Mesenchymal stem cell (in vitro differentiated cells and primary cell): Measurements from ENCODE around the gene LRSAM1.

Experiments used
- DNase-seq: peaks from one replicate; pipeline ENCODE4 v3.0.0-alpha.2; 2013
- H2AFZ ChIP-seq: one replicate; pipeline ENCODE4 v1.6.1; 2013; ENCODE audit warnings: low read depth, mild to moderate bottlenecking, control low read depth, inconsistent platforms, low read length, moderate library complexity
- H2AK5ac ChIP-seq: 2 replicates; pipeline ENCODE4 v1.6.1; 2013; ENCODE audit warnings: low read length, moderate library complexity, mild to moderate bottlenecking, inconsistent platforms; ENCODE audit not compliant: severe bottlenecking
- H2BK120ac ChIP-seq: one replicate; pipeline ENCODE4 v1.6.1; 2013; ENCODE audit warnings: low read depth, mild to moderate bottlenecking, inconsistent platforms, low read length, moderate library complexity
- H2BK12ac ChIP-seq, 2 experiments: one replicate each; pipeline ENCODE4 v1.6.1; 2013; ENCODE audit warnings: inconsistent platforms in 2 of 2, low read length in 2 of 2, mild to moderate bottlenecking in 2 of 2, moderate library complexity in 2 of 2, control low read depth in 1 of 2
- H2BK15ac ChIP-seq: one replicate; pipeline ENCODE4 v1.6.1; 2013; ENCODE audit warnings: mild to moderate bottlenecking, low read depth, inconsistent platforms; ENCODE audit not compliant: poor library complexity, severe bottlenecking
- H2BK5ac ChIP-seq: 2 replicates; pipeline ENCODE4 v1.6.1; 2013; ENCODE audit warnings: low read depth, mild to moderate bottlenecking, low read length, control low read depth, inconsistent platforms; ENCODE audit not compliant: poor library complexity, severe bottlenecking
- H3K14ac ChIP-seq, 2 experiments: one replicate each; pipeline ENCODE4 v1.6.1; 2013; ENCODE audit warnings: inconsistent platforms in 2 of 2, low read length in 2 of 2, control low read depth in 1 of 2, mild to moderate bottlenecking in 1 of 2, moderate library complexity in 1 of 2
- H3K18ac ChIP-seq, 2 experiments: one replicate each; pipeline ENCODE4 v1.6.1; 2013; ENCODE audit warnings: inconsistent platforms in 2 of 2, low read length in 2 of 2, control low read depth in 1 of 2, low read depth in 1 of 2, mild to moderate bottlenecking in 1 of 2
- H3K23ac ChIP-seq, 2 experiments: one replicate each; pipeline ENCODE4 v1.6.1; 2013; ENCODE audit warnings: inconsistent platforms in 2 of 2, low read length in 2 of 2, mild to moderate bottlenecking in 2 of 2, moderate library complexity in 2 of 2, control low read depth in 1 of 2
- H3K27ac ChIP-seq: 2 replicates; pipeline ENCODE4 v1.5.1; 2013; ENCODE audit warnings: mild to moderate bottlenecking, moderate library complexity, low read length, control low read depth, inconsistent platforms; ENCODE audit not compliant: poor library complexity, severe bottlenecking
- H3K27me3 ChIP-seq, 2 experiments: 2 replicates each; pipeline versions ENCODE4 v1.6.1 to v1.7.0; 2013; ENCODE audit warnings: low read length in 2 of 2, mild to moderate bottlenecking in 2 of 2, moderate library complexity in 2 of 2, control low read depth in 1 of 2, inconsistent platforms in 1 of 2; ENCODE audit not compliant: control insufficient read depth in 1 of 2, insufficient read depth in 1 of 2
- H3K36me3 ChIP-seq, 2 experiments: 2 replicates each; pipeline versions ENCODE4 v1.6.1 to v1.7.0; 2013; ENCODE audit warnings: low read length in 2 of 2, control low read depth in 1 of 2, inconsistent platforms in 1 of 2, low read depth in 1 of 2, mild to moderate bottlenecking in 1 of 2; ENCODE audit not compliant: insufficient read depth in 2 of 2, control insufficient read depth in 1 of 2
- H3K4ac ChIP-seq, 2 experiments: one replicate each; pipeline ENCODE4 v1.6.1; 2013; ENCODE audit warnings: inconsistent platforms in 2 of 2, low read length in 2 of 2, mild to moderate bottlenecking in 2 of 2, moderate library complexity in 2 of 2, control low read depth in 1 of 2, low read depth in 1 of 2
- H3K4me1 ChIP-seq: 2 replicates; pipeline ENCODE4 v1.6.1; 2013; ENCODE audit warnings: low read depth, low read length, control low read depth; ENCODE audit not compliant: control insufficient read depth, insufficient read depth
- H3K4me2 ChIP-seq: 2 replicates; pipeline ENCODE4 v1.6.1; 2013; ENCODE audit warnings: low read length, mild to moderate bottlenecking, inconsistent platforms; ENCODE audit not compliant: poor library complexity, severe bottlenecking
- H3K4me3 ChIP-seq, 2 experiments: 2 replicates each; pipeline versions ENCODE4 v1.5.1 to v1.7.0; 2013; ENCODE audit warnings: low read length in 2 of 2, mild to moderate bottlenecking in 2 of 2, control low read depth in 1 of 2, low read depth in 1 of 2; ENCODE audit not compliant: insufficient read depth in 1 of 2
- H3K79me1 ChIP-seq: replicated peaks from 2 replicates; pipeline ENCODE4 v1.6.1; 2013; ENCODE audit warnings: mild to moderate bottlenecking, control low read depth, low read length, inconsistent platforms; ENCODE audit not compliant: poor library complexity, severe bottlenecking
- H3K9ac ChIP-seq: 2 replicates; pipeline ENCODE4 v1.7.0; 2013; ENCODE audit warnings: mild to moderate bottlenecking, low read length, moderate library complexity
- H3K9me3 ChIP-seq: 2 replicates; pipeline ENCODE4 v1.7.0; 2013; ENCODE audit warnings: mild to moderate bottlenecking, low read length; ENCODE audit not compliant: control insufficient read depth
- H4K8ac ChIP-seq: one replicate; pipeline ENCODE4 v1.6.1; 2013; ENCODE audit warnings: inconsistent platforms, mild to moderate bottlenecking, low read length, moderate library complexity
- H4K91ac ChIP-seq: one replicate; pipeline ENCODE4 v1.6.1; 2013; ENCODE audit warnings: mild to moderate bottlenecking, low read length, inconsistent platforms
- WGBS: methylation state at CpG from one replicate; pipeline ENCODE4 v1.1.7; 2013; ENCODE audit warnings: mixed read lengths; 5-methylcytosine and 5-hydroxymethylcytosine counted together

Gene LRSAM1

DNA sequence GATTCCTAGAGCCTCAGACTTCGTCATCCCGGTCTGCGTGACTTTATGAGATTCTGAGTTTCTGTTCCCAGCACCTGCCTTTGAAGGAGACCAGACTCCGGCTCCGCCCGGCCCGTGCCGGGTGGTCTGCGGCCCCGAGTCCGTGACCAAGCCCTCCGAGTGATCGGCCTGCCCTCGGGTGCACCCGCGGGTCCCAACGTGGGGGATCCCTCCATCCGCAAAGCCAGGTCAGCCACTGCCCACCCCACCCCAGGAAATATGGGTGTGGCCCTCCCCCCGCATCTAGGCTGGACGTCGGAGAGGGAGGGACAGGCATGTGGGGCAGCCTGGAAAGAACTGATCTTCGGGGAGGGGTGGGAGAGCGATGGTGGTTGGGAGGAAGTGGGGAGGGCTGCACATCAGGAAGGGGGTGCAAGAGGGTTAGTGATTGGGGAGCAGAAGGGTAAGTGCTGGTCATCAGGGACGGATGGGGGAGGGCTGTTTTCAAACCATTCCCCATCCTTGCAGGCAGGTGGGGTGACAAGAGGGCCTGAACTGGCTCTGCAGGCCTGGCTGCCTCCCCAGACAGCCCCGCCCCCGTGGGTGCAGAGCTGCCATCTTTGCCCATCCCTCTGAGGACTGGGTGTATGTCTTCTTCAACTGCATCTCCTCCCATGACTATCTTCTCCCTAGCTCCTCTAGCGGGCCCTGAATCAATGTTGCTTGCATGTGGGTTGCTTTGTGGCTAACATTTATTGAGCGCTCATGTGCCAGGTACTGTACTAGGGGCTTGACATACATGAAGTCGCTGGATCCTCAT is 747 bp downstream of the LRSAM1 start:
- Histone ChIP-seq H3K79me1 (peaks cover 15% of the 10 kb centered on the region), H3K9ac (peak overlapping the region; percentile 97), H3K4ac (peak overlapping the region in 1 of 2 experiments; percentile 85), H2BK5ac (no peak overlapping the region), H2BK120ac (no peak overlapping the region), H3K4me1 (peaks cover 14% of the 10 kb centered on the region), H2AFZ (peak overlapping the region; percentile 46), H4K91ac (peak overlapping the region; percentile 70), H4K8ac (peak overlapping the region; percentile 7), H2BK15ac (peak overlapping the region; percentile 64), H3K18ac (peak overlapping the region; percentile 40 to 67), H2BK12ac (peak overlapping the region in 1 of 2 experiments; percentile 60), H3K9me3 (no peaks in the 10 kb centered on the region), H3K4me2 (peak overlapping the region; percentile 87), H3K27ac (peak overlapping the region; percentile 85), H3K4me3 (peak overlapping the region; percentile 76 to 94), H2AK5ac (no peak overlapping the region), H3K36me3 (peaks cover 50 to 55% of the 10 kb centered on the region in 2 experiments), H3K14ac (peak overlapping the region in 1 of 2 experiments; percentile 23), H3K23ac (peak overlapping the region in 1 of 2 experiments; percentile 47), H3K27me3 (no peaks in the 10 kb centered on the region)
- WGBS: 13% methylated on average over 27 of the region's 29 CpGs
- DNase-seq: peak; percentile 80

DNA sequence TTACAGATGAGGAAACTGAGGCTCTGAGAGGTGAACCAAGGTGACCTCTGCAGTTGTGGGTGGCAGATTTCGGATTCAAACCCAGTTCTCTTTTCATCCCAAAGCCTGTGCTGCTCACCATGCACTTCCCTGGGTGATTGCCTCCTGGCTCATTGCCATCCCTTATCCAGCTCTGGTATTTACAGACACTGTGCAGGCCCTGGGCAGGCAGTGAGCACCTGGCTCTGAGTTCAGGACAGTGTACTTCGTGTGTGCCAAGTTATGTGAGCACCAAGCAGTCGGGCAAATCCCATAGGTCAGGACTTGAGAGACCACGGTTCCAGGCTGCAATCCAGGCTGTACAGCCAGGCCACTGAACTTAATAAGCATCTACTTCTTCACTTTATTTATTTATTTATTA is 1.4 kb downstream of the LRSAM1 start:
- H2BK15ac ChIP-seq: no peak overlapping the region
- no peak overlapping the region for H2BK120ac ChIP-seq
- H2BK5ac ChIP-seq: no peak overlapping the region
- no peak for DNase-seq
- no peaks in the 10 kb centered on the region for H3K27me3 ChIP-seq
- H2AK5ac ChIP-seq: no peak overlapping the region
- no peaks in the 10 kb centered on the region for H3K9me3 ChIP-seq
- no peak overlapping the region for H4K8ac ChIP-seq
- no peak overlapping the region for H3K23ac ChIP-seq
- peaks cover 14% of the 10 kb centered on the region for H3K4me1 ChIP-seq
- H2AFZ ChIP-seq: no peak overlapping the region
- H2BK12ac ChIP-seq: no peak overlapping the region
- H4K91ac ChIP-seq: no peak overlapping the region
- H3K18ac ChIP-seq: no peak overlapping the region
- peaks cover 50 to 55% of the 10 kb centered on the region in 2 experiments for H3K36me3 ChIP-seq
- no peak overlapping the region for H3K14ac ChIP-seq
- H3K4me2 ChIP-seq: no peak overlapping the region
- peaks cover 21% of the 10 kb centered on the region for H3K79me1 ChIP-seq
- H3K9ac ChIP-seq: peak overlapping the region; percentile 97
- H3K4me3 ChIP-seq: peak overlapping the region in 1 of 2 experiments; percentile 94
- no peak overlapping the region for H3K27ac ChIP-seq
- no peak overlapping the region for H3K4ac ChIP-seq
- 60% methylated on average over 3 of the region's 4 CpGs for WGBS

DNA sequence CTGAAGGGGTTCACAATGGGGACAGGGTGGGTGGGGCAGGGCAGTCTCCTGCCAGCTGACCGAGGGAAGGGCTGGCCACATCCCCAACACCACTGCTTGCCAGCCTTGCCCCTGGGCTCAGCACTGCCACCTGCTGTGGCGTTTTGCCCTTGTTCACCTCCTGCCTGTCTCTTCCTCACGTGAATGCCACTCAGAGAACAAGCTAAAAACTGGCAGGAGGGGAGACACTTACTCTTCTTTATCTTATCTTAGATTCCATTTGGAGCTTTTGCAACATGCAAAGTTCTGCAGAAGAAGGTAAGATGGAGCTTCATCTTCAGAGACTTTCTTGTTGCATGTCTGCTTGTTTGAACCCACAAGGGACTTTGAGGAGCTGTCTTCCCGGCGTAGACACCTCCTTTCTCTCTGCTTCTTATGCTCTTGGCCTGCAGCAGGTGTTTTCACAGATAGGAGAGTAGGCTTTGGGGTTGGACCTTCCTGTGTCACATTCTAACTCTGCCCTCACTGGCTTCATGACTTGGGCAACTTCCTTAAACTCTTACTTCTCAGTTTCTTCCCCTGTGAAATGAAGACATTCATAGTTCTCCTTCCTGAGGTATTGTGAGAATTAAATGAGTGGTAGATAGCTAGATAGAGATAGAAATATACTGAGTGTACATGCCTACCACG is 4.1 kb downstream of the LRSAM1 start:
- Histone ChIP-seq H3K4me2 (no peak overlapping the region), H4K91ac (no peak overlapping the region), H3K9ac (no peak overlapping the region)

DNA sequence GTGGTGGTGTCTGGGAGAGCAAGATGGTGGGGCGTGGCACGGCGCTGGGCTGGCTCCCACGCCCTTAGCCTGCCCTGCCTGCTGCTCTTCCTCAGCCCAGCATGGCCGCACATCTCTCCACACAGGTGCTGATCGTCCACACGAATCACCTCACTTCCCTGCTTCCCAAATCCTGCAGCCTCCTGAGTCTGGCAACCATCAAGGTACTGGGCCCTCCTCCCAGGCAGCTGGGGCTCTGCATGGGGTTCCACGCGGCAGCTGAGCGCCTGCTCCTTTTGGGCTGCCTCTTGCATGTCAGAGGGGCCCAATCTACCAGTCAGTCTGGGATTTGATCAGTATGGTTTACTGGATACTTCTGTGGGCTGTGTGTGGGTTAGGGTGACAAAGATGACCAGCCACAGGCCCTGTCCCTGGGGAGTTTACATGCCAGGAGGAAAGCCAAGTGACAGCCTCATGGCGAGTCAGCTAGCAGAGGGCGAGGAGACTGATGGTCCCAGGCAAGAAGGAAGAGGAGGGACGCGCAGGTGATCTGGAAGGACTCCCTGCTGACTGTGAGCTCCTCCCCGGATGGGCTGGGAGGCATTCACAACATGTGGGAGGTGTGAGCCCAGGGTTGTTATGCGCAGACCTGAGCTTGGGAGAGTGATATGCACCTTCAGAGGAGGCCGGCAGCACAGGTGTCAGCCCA is 6.0 kb downstream of the LRSAM1 start:
- DNase-seq: no peak
- H3K27me3 ChIP-seq: no peaks in the 10 kb centered on the region

More for the DNA sequence above, 4.1 kb downstream of the LRSAM1 start:
- H2AFZ ChIP-seq: no peak overlapping the region
- H3K27ac ChIP-seq: no peak overlapping the region
- H2BK12ac ChIP-seq: no peak overlapping the region
- H3K14ac ChIP-seq: no peak overlapping the region
- H3K4ac ChIP-seq: no peak overlapping the region
- H3K36me3 ChIP-seq: peaks cover 46 to 48% of the 10 kb centered on the region in 2 experiments
- no peak overlapping the region for H2AK5ac ChIP-seq
- H2BK5ac ChIP-seq: no peak overlapping the region
- no peak overlapping the region for H3K23ac ChIP-seq
- WGBS: 94% methylated on average over 6 of the region's 6 CpGs
- peaks cover 11% of the 10 kb centered on the region for H3K4me1 ChIP-seq
- H3K9me3 ChIP-seq: no peaks in the 10 kb centered on the region
- no peaks in the 10 kb centered on the region for H3K27me3 ChIP-seq
- H2BK15ac ChIP-seq: no peak overlapping the region
- no peak overlapping the region for H4K8ac ChIP-seq
- no peak for DNase-seq
- no peak overlapping the region for H3K4me3 ChIP-seq
- H3K18ac ChIP-seq: no peak overlapping the region
- no peak overlapping the region for H2BK120ac ChIP-seq
- H3K79me1 ChIP-seq: peaks cover 23% of the 10 kb centered on the region

More for the DNA sequence above, 6.0 kb downstream of the LRSAM1 start:
- no peak overlapping the region for H4K8ac ChIP-seq
- H2BK5ac ChIP-seq: no peak overlapping the region
- no peak overlapping the region for H3K14ac ChIP-seq
- H2BK120ac ChIP-seq: no peak overlapping the region
- H3K27ac ChIP-seq: no peak overlapping the region
- peak overlapping the region in 1 of 2 experiments; percentile 27 for H3K4ac ChIP-seq
- H2AK5ac ChIP-seq: no peak overlapping the region
- H4K91ac ChIP-seq: no peak overlapping the region
- no peak overlapping the region for H3K4me2 ChIP-seq
- H2BK15ac ChIP-seq: no peak overlapping the region
- H3K4me1 ChIP-seq: peaks cover 6% of the 10 kb centered on the region
- no peak overlapping the region for H3K23ac ChIP-seq
- no peak overlapping the region for H2BK12ac ChIP-seq
- peaks cover 63 to 64% of the 10 kb centered on the region in 2 experiments for H3K36me3 ChIP-seq
- H3K79me1 ChIP-seq: peaks cover 18% of the 10 kb centered on the region
- H3K9ac ChIP-seq: no peak overlapping the region
- H3K18ac ChIP-seq: no peak overlapping the region
- no peaks in the 10 kb centered on the region for H3K9me3 ChIP-seq
- no peak overlapping the region for H3K4me3 ChIP-seq
- no peak overlapping the region for H2AFZ ChIP-seq
- WGBS: 88% methylated on average over 17 of the region's 17 CpGs
